Measurements from ENCODE around the gene ANO4. TPM values are rescaled to one million over a fixed set of nuclear protein-coding genes. Genes with fewer than 3 reads are reported as not detected.

ANO4 gene
- total RNA-seq, 1 experiment from 2014 or later = 5.7 TPM

DNA sequence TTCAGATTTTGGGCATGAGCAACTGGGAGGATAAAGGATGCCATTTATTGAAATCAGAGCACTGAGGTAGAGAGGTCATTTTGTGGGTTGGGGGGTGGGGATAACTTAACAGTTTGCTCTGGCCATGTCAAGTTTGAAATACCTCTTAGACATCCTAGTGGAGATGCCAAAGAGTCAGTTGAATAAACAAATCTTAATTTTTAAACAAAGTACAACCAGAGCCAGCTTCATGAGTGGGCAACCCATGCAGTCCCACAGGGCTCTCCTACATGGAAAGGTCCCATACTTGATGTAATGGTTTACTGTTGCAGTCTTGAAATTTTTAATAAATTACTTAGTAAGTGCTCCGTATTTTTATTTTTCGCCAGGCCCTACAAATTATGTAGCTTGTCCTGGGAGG is 81.2 kb downstream of the ANO4 start:
- Histone ChIP-seq H2BK20ac (ENCODE audit: low read depth, low read length, poor library complexity, severe bottlenecking) (no peak overlapping the region), H3K18ac (ENCODE audit: insufficient read length, low read depth, low read length) (no peak overlapping the region), H2AFZ (ENCODE audit: low read length) (no peak overlapping the region), H3K4me2 (ENCODE audit: insufficient read depth, insufficient read length, low read length) (no peak overlapping the region), H3K23ac (ENCODE audit: insufficient read length, low read depth, low read length) (no peak overlapping the region), H2BK12ac (ENCODE audit: insufficient read length, low read depth, low read length) (no peak overlapping the region), H3K4ac (ENCODE audit: low read depth, low read length) (no peak overlapping the region), H4K8ac (replicated peaks; ENCODE audit: insufficient read length, low read depth, low read length) (no peak overlapping the region), H3K4me1 (ENCODE audit: insufficient read depth, low read length) (no peaks in the 10 kb centered on the region), H3K23me2 (ENCODE audit: insufficient read length, low read depth, low read length, poor library complexity, severe bottlenecking) (no peaks in the 10 kb centered on the region), H3K27me3 (ENCODE audit: insufficient read depth, low read length) (no peaks in the 10 kb centered on the region), H3K27ac (ENCODE audit: insufficient read length, low read depth, low read length) (no peak overlapping the region), H4K20me1 (ENCODE audit: control insufficient read depth, insufficient read depth, insufficient read length) (no peaks in the 10 kb centered on the region), H2BK5ac (ENCODE audit: insufficient read length, low read length) (no peak overlapping the region), H3K56ac (ENCODE audit: insufficient read length, low read depth, low read length) (no peak overlapping the region), H3K9me3 (ENCODE audit: control insufficient read depth, low read depth, low read length) (no peaks in the 10 kb centered on the region), H4K91ac (ENCODE audit: insufficient read length, low read depth, low read length) (no peak overlapping the region), H3K79me2 (ENCODE audit: insufficient read depth, low read length) (no peaks in the 10 kb centered on the region), H2BK15ac (ENCODE audit: low read depth, low read length) (no peak overlapping the region), H3K9ac (ENCODE audit: extremely low read depth, insufficient read length, low read length) (no peak overlapping the region), H4K5ac (ENCODE audit: insufficient read length, low read depth, low read length) (no peak overlapping the region), H2AK5ac (ENCODE audit: insufficient read length, low read length) (no peak overlapping the region), H3T11ph (ENCODE audit: low read length) (no peak overlapping the region), H3K79me1 (ENCODE audit: insufficient read depth, low read depth, low read length, poor library complexity, severe bottlenecking) (no peaks in the 10 kb centered on the region), H2BK120ac (ENCODE audit: low read depth, low read length, poor library complexity, severe bottlenecking) (no peak overlapping the region), H3K14ac (ENCODE audit: insufficient read depth, low read length) (no peak overlapping the region)
- peaks cover 6 to 12% of the 10 kb centered on the region in 2 experiments; a peak in 4 of 5 replicates for H3K9me3 Mint-ChIP-seq
- H3K4me3 Mint-ChIP-seq = no peak overlapping the region
- DNase-seq = no peak
- H3K27me3 Mint-ChIP-seq (ENCODE audit: low read depth) = no peaks in the 10 kb centered on the region
- TF ChIP-seq, protein P1, sequence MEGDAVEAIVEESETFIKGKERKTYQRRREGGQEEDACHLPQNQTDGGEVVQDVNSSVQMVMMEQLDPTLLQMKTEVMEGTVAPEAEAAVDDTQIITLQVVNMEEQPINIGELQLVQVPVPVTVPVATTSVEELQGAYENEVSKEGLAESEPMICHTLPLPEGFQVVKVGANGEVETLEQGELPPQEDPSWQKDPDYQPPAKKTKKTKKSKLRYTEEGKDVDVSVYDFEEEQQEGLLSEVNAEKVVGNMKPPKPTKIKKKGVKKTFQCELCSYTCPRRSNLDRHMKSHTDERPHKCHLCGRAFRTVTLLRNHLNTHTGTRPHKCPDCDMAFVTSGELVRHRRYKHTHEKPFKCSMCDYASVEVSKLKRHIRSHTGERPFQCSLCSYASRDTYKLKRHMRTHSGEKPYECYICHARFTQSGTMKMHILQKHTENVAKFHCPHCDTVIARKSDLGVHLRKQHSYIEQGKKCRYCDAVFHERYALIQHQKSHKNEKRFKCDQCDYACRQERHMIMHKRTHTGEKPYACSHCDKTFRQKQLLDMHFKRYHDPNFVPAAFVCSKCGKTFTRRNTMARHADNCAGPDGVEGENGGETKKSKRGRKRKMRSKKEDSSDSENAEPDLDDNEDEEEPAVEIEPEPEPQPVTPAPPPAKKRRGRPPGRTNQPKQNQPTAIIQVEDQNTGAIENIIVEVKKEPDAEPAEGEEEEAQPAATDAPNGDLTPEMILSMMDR (conservative IDR thresholded peaks at IDR 0.05) = no peak
- peaks cover 0 to 3% of the 10 kb centered on the region in 2 experiments; a peak in 1 of 4 replicates for H3K4me1 Mint-ChIP-seq
- no CpG with 5 or more reads among the region's 2 CpGs for WGBS (ENCODE audit: extremely low coverage, insufficient read length, low lambda C conversion rate)
- H3K36me3 Mint-ChIP-seq (ENCODE audit: insufficient read depth in 1 of 3, low read depth in 3 of 3) = peaks cover 0 to 8% (median 7%) of the 10 kb centered on the region in 3 experiments; a peak in 5 of 7 replicates
- no peak overlapping the region for H3K27ac Mint-ChIP-seq
